NCI-H128 (cell line): ENCODE measurements around the gene MARCHF7.
"Not testable (repeated sequence)": the region's sequence is repeated elsewhere in the genome, so short reads cannot be mapped to it uniquely, and the experiment has no call there.

Source experiments
- DNase-seq: peaks from one replicate; lab custom pipeline; 2025; ENCODE audit not compliant: unreplicated experiment; lab: John Stamatoyannopoulos, UW

The MARCHF7 gene

GRCh38 chr2:159716857-159717256, 4.6 kb downstream of the MARCHF7 start:
- no peak for DNase-seq

- DNase-seq, result no peak
These were observed 8.4 kb downstream of the MARCHF7 start for GRCh38 chr2:159720676-159721075.

GRCh38 chr2:159722580-159722979, 10.3 kb downstream of the MARCHF7 start:
- DNase-seq, result no peak

GRCh38 chr2:159724795-159725572, 12.7 kb downstream of the MARCHF7 start:
- not testable (repeated sequence) for DNase-seq

DNA sequence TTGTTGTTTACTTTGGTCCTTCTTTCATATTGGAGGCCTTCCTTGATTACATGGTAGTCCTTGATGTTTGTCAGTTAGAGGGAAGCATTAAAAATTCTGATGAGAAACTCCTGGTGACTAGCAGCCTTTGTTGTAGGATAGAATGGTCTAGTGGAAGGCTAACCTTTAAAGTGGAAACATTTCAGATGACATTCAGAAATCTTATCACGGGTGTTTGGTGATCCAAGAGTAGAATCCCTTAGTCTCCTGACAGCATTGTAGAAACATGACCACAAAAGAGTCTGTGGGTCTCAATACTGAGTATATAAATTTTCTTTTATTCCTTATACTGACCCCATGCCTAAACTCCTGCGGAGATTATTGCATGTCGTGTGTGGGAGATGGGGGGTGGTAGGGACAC, 13.4 kb downstream of the MARCHF7 start:
- no peak for DNase-seq

GRCh38 chr2:159728629-159729028, 16.3 kb downstream of the MARCHF7 start:
- no peak for DNase-seq

DNA sequence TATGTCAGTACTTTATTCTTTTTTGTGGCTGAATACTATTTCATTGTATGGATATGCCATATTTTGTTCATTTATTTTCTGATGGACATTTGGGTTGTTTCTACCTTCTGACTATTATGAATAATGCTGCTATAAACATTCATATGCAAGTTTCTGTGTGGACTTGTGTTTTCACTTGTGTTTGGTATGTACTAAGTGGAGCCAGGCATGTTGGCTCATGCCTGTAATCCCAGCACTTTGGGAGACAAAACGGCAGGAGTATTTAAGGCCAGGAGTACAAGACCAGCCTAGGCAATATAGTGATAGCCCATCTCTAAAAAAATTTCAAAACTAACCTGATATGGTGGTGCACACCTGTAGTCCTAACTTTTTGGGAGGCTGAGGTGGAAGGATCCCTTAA, 23.3 kb downstream of the MARCHF7 start:
- no peak for DNase-seq

- DNase-seq, result no peak
These were observed 23.7 kb downstream of the MARCHF7 start for GRCh38 chr2:159736048-159736447.

DNA sequence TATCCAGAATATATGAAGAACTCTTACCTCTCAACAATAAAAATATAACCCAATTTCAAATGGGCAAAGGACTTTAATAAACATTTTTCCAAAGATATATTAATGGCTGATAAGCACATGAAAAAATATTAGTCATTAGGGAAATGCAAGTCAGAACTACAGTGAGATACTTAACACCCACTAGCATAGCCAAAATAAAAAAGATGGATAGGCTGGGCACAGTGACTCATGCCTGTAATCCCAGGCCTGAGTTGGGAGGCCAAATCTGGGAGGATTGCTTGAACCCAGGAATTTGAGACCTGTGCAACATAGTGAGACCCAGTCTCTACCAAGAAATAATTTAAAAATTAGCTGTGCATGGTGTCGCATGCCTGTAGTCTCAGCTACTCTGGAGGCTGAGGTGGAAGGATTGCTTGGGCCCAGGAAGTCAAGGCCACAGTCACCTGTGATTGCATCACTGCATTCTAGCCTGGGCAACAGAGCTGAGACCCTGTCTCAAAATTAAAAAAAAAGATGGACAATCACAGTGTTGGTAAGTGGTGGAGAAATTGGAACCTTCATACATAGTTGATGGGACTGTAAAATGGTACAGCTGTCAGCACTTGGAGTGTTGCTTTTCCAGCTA, 25.1 kb downstream of the MARCHF7 start:
- DNase-seq, result no peak

DNA sequence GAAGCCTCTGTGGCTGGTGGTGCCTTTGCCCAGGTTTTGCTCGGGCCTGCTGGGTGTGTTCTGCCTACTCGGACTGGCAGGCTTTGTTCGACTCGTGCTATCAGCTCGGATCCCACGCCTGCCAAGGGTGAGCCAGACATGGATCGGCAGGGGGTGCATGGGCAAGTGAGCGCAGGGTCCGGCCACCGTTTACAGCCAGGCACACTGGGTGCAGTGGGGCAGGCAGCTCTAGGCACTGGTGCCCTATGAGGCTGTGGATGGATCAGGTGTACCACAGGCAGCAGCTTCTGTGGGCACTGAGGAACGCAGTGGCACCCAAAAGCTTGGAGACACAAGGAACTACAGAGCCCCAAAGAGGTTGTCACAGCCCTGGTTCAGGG, 25.6 kb downstream of the MARCHF7 start:
- no peak for DNase-seq

DNA sequence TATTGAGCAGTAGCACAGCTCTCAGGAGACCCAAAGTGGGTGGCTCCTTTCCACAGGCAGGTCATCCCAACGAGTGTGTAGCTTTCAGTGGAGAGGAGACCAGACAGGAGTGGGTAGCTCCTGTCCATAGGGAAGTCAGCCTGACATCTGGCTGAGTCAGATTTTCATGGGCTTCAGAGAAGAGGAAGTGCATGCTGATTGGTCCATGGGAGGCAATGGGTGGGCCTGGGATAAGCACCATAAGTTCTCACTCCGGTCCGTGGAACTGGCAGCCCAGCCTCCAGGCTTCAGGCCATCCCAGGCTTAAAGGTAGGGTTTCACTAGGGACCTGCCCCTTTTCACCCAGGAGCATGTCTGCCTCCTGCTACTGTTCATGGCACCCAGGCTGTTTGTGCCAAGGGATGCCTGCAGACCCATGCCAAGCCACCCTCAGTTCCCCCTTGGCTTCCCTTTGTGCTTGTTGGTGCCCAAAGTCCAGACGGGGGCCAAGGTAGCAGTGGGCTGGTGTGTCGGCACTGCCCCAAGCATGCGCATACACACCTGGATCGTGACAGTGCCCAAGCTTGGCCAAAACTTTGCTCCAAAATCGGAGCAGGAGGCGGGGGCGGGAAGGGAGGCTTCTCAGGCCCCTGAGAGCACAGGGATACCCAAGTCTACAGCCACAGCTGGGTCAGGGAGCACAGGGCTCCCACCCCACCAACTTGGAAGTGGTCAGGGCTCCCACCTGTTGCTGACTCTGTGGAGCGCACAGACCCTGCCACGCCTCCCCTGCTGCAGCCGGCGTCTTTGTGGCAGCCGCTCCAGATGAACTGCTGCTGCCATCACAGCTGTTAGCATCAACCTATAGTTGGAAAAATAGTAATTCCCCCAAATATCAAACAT, 26.4 kb downstream of the MARCHF7 start:
- DNase-seq, result no peak

DNA sequence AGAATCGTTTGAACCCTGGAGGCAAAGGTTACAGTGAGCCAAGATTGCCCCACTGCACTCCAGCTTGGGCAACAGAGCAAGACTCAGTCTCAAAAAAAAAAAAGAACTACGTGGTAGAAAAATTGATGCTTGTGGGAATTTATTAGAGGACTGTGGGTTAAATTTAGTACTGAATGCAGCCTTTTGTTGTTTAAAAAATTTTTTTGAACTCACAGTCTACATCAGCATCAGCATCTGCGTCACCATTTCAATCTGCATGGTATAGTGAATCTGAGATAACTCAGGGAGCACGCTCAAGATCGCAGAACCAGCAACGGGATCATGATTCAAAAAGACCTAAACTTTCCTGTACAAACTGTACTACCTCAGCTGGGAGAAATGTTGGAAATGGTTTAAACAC, 30.5 kb downstream of the MARCHF7 start:
- no peak for DNase-seq

GRCh38 chr2:159744363-159744762, 32.1 kb downstream of the MARCHF7 start:
- no peak for DNase-seq

- DNase-seq, result not testable (repeated sequence)
These were observed 32.9 kb downstream of the MARCHF7 start for GRCh38 chr2:159745237-159745636.

DNA sequence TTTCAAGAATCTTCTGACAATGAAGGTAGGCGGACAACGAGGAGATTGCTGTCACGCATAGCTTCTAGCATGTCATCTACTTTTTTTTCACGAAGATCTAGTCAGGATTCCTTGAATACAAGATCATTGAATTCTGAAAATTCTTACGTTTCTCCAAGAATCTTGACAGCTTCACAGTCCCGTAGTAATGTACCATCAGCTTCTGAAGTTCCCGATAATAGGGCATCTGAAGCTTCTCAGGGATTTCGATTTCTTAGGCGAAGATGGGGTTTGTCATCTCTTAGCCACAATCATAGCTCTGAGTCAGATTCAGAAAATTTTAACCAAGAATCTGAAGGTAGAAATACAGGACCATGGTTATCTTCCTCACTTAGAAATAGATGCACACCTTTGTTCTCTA, 35.8 kb downstream of the MARCHF7 start:
- DNase-seq, result no peak

- DNase-seq, result no peak
These were observed 38.6 kb downstream of the MARCHF7 start for GRCh38 chr2:159750873-159751272.

DNA sequence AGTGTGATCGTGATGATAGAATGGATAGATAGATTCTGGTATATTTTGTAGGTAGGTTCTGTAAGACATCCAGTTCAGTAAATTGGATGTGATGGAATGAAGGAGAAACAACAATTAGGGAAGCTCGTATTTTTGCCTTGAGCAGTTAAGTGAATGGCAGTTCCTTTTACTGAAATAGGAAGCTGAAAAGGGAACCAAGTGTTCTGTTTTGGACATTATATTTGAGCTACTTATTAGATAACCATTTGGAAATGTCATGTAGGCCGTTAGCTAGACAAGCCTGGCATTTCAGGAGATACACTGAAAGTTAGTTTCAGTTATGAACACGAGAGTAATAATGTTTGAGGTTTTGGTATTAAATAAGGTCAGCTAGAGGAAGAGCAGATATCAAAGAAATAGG, 41.5 kb downstream of the MARCHF7 start:
- DNase-seq, result no peak

GRCh38 chr2:159755014-159755413, 42.7 kb downstream of the MARCHF7 start:
- DNase-seq, result no peak

- DNase-seq, result no peak
These were observed 43.5 kb downstream of the MARCHF7 start for GRCh38 chr2:159755788-159756187.

DNA sequence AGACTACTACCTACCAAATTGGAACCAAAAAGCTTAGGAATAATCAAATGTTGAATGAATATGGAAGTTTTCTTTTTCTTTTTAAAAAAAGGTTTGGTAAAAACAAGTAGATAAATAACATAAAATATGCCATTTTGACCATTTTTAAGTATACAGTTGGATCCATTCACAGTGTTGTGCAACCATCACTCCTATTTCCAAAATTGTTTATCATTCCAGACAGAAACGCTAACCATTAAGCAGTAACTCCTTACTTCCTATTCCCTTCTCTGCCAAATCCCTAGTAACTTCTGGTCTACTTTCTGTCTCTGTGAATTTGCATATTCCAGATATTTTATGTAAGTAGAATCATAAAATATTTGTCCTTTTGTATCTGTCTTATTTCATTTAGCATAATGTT, 45.9 kb downstream of the MARCHF7 start:
- DNase-seq, result no peak

DNA sequence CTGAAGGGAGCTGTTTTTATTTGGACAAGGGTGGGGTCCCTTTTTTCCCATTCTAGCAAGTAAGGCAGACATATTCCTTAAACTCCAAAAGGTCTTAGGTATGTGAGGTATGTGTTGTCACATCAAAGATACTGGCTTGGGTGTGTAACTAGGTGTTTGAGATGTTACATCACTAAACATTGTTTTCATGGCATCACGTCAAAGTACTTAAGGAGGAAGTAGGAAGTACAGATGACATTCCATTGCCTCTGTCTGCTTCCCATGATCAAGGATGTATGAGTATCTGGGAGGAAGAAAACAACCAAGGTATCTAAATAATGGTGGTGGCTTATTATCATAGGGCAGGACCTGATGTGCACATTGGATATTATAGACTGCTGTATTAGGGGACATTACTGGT, 46.4 kb downstream of the MARCHF7 start:
- DNase-seq, result no peak

- no peak for DNase-seq
These were observed 47.3 kb downstream of the MARCHF7 start for GRCh38 chr2:159759577-159759976.
